HG02981 (cell line): ENCODE results near the gene CTIF.
"Not testable (repeated sequence)": the region's sequence is repeated elsewhere in the genome, so short reads cannot be mapped to it uniquely, and the experiment has no call there.

Experiments
- ATAC-seq: cut with Tn5 transposase; IDR thresholded peaks from one replicate; pipeline ENCODE4 v1.9.1; 2021; ENCODE audit warnings: mild to moderate bottlenecking, moderate library complexity; ENCODE audit not compliant: unreplicated experiment

Gene CTIF

GRCh38 chr18:48638896-48639771 is 100.3 kb downstream of the CTIF start:
- no peak for ATAC-seq

GRCh38 chr18:48639772-48640432 is 101.1 kb downstream of the CTIF start:
- ATAC-seq = no peak

- ATAC-seq = no peak
These were observed 101.9 kb downstream of the CTIF start for GRCh38 chr18:48640566-48641270.

- no peak for ATAC-seq
These were observed 103.2 kb downstream of the CTIF start for GRCh38 chr18:48641981-48642380.

- ATAC-seq = no peak
These were observed 103.7 kb downstream of the CTIF start for GRCh38 chr18:48642503-48642902.

- ATAC-seq = no peak
These were observed 104.4 kb downstream of the CTIF start for GRCh38 chr18:48643262-48643661.

- no peak for ATAC-seq
These were observed 105.2 kb downstream of the CTIF start for GRCh38 chr18:48644029-48644428.

GRCh38 chr18:48645427-48646002 is 106.7 kb downstream of the CTIF start:
- no peak for ATAC-seq

- no peak for ATAC-seq
These were observed 108.1 kb downstream of the CTIF start for GRCh38 chr18:48646976-48647375.

- no peak for ATAC-seq
These were observed 110.4 kb downstream of the CTIF start for GRCh38 chr18:48649231-48649630.

- ATAC-seq = not testable (repeated sequence)
These were observed 115.8 kb downstream of the CTIF start for GRCh38 chr18:48654591-48654990.

- ATAC-seq = no peak
These were observed 116.7 kb downstream of the CTIF start for GRCh38 chr18:48655508-48655907.

GRCh38 chr18:48656176-48656575 is 117.3 kb downstream of the CTIF start:
- ATAC-seq = no peak

- ATAC-seq = no peak
These were observed 117.8 kb downstream of the CTIF start for GRCh38 chr18:48656582-48656981.

GRCh38 chr18:48657447-48658120 is 118.8 kb downstream of the CTIF start:
- no peak for ATAC-seq

GRCh38 chr18:48658721-48659120 is 119.9 kb downstream of the CTIF start:
- ATAC-seq = no peak

- no peak for ATAC-seq
These were observed 120.6 kb downstream of the CTIF start for GRCh38 chr18:48659188-48660009.

GRCh38 chr18:48660346-48661228 is 121.8 kb downstream of the CTIF start:
- no peak for ATAC-seq

GRCh38 chr18:48661421-48661820 is 122.6 kb downstream of the CTIF start:
- no peak for ATAC-seq
